Measurements from ENCODE around the gene NCLN. TPM values are rescaled to one million over a fixed set of nuclear protein-coding genes. Genes with fewer than 3 reads are reported as not detected.
"Not testable (repeated sequence)": the region's sequence is repeated elsewhere in the genome, so short reads cannot be mapped to it uniquely, and the experiment has no call there.

The NCLN gene
- total and polyA plus RNA-seq, 5 experiments from 2014 or later: 23.9 to 63.0 (median 44.7) TPM

DNA sequence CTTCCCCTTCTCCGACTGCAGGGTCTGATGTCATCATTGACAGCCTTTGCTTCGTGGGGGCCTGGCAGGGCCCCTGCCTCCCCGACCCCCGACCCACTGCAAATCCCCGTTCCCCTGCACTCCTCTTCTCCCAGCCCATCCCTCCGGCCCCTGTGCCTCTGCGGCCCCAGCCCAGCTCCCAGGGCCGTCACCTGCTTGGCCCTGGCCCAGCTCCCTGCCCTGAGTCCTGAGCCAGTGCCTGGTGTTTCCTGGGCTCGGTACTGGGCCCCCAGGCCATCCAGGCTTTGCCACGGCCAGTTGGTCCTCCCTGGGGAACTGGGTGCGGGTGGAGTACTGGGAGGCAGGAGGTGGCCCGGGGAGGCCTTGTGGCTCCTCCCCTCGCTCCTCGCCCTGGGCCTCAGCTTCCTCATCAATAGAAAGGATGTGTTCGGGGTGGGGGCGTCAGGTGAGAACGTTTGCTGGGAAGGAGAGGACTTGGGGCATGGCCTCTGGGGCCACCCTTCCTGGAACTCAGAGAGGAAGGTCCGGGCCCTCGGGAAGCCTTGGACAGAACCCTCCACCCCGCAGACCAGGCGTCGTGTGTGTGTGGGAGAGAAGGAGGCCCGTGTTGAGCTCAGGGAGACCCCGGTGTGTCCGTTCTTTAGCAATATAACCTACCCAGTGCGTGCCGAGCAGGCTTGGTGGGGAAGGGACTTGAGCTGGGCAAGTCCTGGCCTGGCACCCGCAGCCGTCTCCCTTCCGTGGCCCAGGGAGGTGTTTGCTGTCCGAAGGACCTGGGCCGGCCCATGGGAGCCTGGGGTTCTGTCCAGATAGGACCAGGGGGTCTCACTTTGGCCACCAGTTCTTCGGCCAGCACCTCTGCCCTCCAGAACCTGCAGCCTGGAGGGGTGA is 22.8 kb downstream of the NCLN start:
- POLR2A ChIA-PET: interaction anchor here (0.6 kb wide), 1 partner anchor 25 kb away, joined by 7 read pairs; no protein-coding TSS in a partner anchor
- no peaks in the 10 kb centered on the region for H3K9me3 Mint-ChIP-seq
- DNase-seq (no peak), ATAC-seq (no peak)
- H3K27me3 Mint-ChIP-seq: no peaks in the 10 kb centered on the region
- peaks cover 0 to 10% (median 1%) of the 10 kb centered on the region in 4 donors for H3K4me1 Mint-ChIP-seq
- peaks cover 0 to 12% (median 0%) of the 10 kb centered on the region in 3 donors for H3K36me3 Mint-ChIP-seq
- no peak overlapping the region for H3K4me3 Mint-ChIP-seq
- H3K27ac Mint-ChIP-seq: peak overlapping the region in 1 of 10 donors; percentile 40

DNA sequence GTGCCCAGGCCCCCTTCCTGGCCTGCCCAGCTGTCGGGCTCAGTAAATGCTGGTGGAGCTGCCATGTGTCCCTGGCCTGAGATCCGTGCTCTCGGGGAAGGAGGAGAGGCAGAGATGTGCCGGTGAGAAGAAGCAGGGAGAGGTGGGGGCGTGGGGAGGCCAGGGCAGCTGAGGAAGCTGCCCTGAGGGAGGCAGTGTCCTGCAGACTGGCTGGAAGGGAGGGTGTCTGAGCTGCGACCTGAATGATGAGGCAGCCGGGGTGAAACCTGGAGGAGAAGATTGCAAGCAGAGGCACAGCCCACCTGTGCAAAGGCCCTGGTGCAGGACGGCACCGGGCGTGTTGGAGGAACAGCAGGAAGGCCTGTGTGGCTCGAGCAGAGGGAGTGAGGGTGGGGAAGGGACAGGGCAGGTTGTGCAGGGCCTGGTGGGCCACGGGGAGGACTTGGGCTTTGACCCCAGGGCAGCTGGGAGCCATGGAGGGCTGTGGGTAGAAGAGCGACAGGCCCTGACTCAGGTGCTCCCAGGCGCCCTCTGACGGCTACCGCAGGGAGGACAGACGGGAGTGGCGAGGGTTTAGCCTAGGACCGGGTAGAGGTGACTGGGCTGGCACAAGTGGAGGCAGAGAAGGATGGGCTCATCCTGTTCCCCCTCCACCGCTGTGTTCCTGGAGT is 24.8 kb downstream of the NCLN start:
- no peaks in the 10 kb centered on the region for H3K9me3 Mint-ChIP-seq
- H3K4me1 Mint-ChIP-seq: peaks cover 0 to 10% (median 1%) of the 10 kb centered on the region in 4 donors
- DNase-seq (peak; percentile 36 to 79 (median 58)), ATAC-seq (peak; percentile 86)
- peaks cover 0 to 8% (median 0%) of the 10 kb centered on the region in 3 donors for H3K36me3 Mint-ChIP-seq
- no peaks in the 10 kb centered on the region for H3K27me3 Mint-ChIP-seq
- no peak overlapping the region for H3K4me3 Mint-ChIP-seq
- H3K27ac Mint-ChIP-seq: peak overlapping the region in 1 of 10 donors; percentile 51
- POLR2A ChIA-PET: interaction anchor here (0.5 to 1.5 kb wide), 4 partner anchors 13 to 429 kb away, joined by 3 to 5 read pairs (median 4); no protein-coding TSS in a partner anchor

DNA sequence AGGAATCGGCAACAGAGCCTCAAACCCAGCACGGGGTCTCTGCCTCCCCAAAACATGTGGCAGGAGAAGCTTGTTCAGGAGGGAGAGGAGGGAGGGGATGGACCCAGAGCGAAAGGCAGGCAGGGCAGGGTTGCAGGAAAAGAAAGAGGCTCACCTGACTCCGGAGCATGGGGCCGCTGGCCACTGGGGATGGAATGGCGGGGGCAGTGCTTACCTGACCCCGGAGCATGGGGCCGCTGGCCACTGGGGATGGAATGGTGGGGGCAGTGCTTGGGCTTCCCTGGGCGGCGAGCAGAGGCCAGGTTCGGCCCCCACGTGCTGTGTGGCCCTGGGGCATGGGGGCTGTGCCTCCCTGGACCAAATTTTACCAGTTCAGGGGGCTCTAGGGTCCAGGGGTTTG is 25.5 kb downstream of the NCLN start:
- H3K4me3 Mint-ChIP-seq: no peak overlapping the region
- POLR2A ChIA-PET: interaction anchor here (0.9 to 1.5 kb wide), 2 partner anchors 14 to 26 kb away, joined by 4 to 5 read pairs; no protein-coding TSS in a partner anchor
- H3K27ac Mint-ChIP-seq: peak overlapping the region in 2 of 10 donors; percentile 51 to 53
- no peaks in the 10 kb centered on the region for H3K27me3 Mint-ChIP-seq
- peaks cover 0 to 5% (median 0%) of the 10 kb centered on the region in 3 donors for H3K36me3 Mint-ChIP-seq
- H3K9me3 Mint-ChIP-seq: no peaks in the 10 kb centered on the region
- no peak for ATAC-seq
- no peak for DNase-seq
- peaks cover 0 to 10% (median 1%) of the 10 kb centered on the region in 4 donors for H3K4me1 Mint-ChIP-seq

DNA sequence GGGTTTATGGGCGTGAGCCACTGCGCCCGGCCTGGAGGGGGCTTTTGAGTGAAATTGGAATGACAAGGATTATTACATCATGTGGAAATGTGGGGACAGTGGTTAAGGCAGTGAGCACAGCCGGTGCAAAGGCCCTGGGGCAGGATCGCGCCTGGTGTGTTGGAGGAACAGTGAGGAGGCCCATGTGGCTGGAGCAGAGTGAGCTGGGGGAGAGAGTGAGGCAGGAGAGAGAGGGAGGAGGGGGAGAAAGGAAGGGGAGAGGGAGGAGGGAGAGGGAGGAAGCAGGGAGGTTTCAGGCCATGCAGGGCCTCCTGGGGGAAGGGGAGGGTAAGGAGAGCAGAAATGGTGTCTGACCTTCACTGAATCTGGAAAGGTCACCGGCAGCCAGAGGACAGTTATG is 27.4 kb downstream of the NCLN start:
- POLR2A ChIA-PET: no interaction called here
- no peak overlapping the region for H3K4me3 Mint-ChIP-seq
- H3K4me1 Mint-ChIP-seq: peaks cover 0 to 10% (median 1%) of the 10 kb centered on the region in 4 donors
- DNase-seq (no peak), ATAC-seq (no peak)
- H3K27ac Mint-ChIP-seq: peak overlapping the region in 1 of 10 donors; percentile 48
- no peaks in the 10 kb centered on the region for H3K9me3 Mint-ChIP-seq
- no peaks in the 10 kb centered on the region for H3K27me3 Mint-ChIP-seq
- H3K36me3 Mint-ChIP-seq: no peaks in the 10 kb centered on the region

DNA sequence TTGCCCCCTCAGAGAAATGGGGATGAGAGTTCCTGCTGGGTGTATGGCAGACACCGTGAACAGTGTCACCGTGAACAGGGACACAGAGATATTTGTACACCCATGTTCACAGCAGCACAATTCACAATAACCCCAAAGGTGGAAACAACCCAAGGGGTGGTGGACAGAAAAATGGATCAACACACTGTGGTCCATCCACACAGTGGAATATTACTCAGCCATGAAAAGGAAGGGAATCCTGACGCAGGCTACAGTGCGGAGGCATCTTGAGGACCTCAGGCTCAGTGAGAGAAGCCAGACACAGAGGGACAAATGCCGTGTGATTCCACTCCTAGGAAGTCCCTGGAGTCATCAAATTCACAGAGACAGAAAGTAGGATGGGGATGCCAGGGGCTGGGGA is 31.1 kb downstream of the NCLN start:
- Mint-ChIP-seq H3K27ac (no peak overlapping the region), H3K4me3 (no peak overlapping the region), H3K36me3 (no peaks in the 10 kb centered on the region), H3K27me3 (no peaks in the 10 kb centered on the region), H3K9me3 (no peaks in the 10 kb centered on the region), H3K4me1 (peaks cover 0 to 2% (median 0%) of the 10 kb centered on the region in 4 donors)
- ATAC-seq: no peak
- POLR2A ChIA-PET: no interaction called here
- DNase-seq: no peak

DNA sequence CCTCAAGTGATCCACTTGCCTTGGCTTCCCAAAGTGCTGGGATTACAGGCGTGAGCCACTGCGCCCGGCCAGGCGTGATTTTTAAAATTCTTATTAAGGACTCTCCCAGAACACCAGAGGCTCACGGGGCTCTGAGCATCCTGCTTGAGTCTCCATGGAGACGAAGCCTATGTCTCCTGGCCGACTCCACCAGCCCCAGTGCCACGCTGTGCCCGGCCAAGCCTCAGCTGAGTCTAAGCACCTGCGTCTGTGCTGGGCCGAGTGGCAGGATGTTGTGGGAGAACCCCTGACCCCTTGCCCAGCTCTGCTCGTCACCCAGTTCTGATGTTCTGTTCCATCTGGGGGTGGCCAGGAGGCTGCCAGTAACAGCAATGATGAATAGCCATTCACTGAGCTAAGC is 34.8 kb downstream of the NCLN start:
- H3K9me3 Mint-ChIP-seq: no peaks in the 10 kb centered on the region
- ATAC-seq (no peak), DNase-seq (no peak)
- H3K27ac Mint-ChIP-seq: no peak overlapping the region
- POLR2A ChIA-PET: interaction anchor here (0.7 kb wide), 1 partner anchor 17 kb away, joined by 3 read pairs; no protein-coding TSS in a partner anchor
- H3K4me1 Mint-ChIP-seq: no peaks in the 10 kb centered on the region
- peaks cover 0 to 5% (median 0%) of the 10 kb centered on the region in 5 donors for H3K27me3 Mint-ChIP-seq
- H3K36me3 Mint-ChIP-seq: no peaks in the 10 kb centered on the region
- H3K4me3 Mint-ChIP-seq: no peak overlapping the region

DNA sequence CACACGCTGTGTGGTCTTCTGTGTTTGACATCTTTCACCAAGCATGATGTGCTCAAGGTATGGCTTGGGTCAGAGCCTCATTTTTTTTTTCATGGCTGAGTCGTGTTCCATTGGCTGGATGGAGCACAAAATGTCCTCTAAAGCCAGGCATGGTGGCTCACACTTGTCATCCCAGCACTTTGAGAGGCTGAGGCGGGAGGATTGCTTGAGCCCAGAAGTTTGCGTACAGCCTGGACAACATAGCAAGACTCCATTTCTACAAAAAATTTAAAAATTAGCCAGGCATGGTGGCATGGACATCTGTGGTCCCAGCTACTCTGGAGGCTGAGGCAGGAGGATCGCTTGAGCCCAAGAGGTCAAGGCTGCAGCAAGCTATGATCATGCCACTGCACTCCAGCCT is 35.8 kb downstream of the NCLN start:
- H3K4me3 Mint-ChIP-seq, ATAC-seq, POLR2A ChIA-PET, H3K27ac Mint-ChIP-seq, H3K9me3 Mint-ChIP-seq, H3K36me3 Mint-ChIP-seq, DNase-seq, H3K4me1 Mint-ChIP-seq: not testable (repeated sequence)
- H3K27me3 Mint-ChIP-seq: peaks cover 0 to 11% (median 5%) of the 10 kb centered on the region in 5 donors

DNA sequence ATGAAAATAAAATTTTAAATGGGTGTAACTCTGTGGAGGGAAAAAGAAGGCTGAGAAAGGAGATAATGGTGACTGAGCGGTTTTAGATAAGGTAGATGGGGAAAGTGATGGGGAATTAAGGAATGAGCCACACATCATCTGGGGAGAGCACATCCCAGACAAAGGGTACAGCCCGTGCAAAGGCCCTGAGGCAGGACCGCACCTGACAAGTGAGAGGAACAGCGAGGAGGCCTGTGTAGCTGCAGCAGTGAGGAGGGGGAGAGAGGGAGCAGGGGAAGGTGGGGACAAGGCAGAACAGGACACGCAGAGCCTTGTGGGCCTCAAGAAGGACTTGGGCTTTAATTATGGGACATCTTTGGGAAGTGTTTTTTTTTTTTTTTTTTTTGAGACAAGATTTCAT is 37.0 kb downstream of the NCLN start:
- H3K4me1 Mint-ChIP-seq: peaks cover 0 to under 1% (median 0%) of the 10 kb centered on the region in 4 donors
- H3K36me3 Mint-ChIP-seq: no peaks in the 10 kb centered on the region
- DNase-seq: no peak
- peaks cover 1 to 21% (median 16%) of the 10 kb centered on the region in 5 donors for H3K27me3 Mint-ChIP-seq
- POLR2A ChIA-PET: no interaction called here
- H3K4me3 Mint-ChIP-seq: peak overlapping the region in 1 of 10 donors; percentile 19
- peak overlapping the region in 1 of 10 donors; percentile 29 for H3K27ac Mint-ChIP-seq
- no peaks in the 10 kb centered on the region for H3K9me3 Mint-ChIP-seq
- ATAC-seq: no peak

DNA sequence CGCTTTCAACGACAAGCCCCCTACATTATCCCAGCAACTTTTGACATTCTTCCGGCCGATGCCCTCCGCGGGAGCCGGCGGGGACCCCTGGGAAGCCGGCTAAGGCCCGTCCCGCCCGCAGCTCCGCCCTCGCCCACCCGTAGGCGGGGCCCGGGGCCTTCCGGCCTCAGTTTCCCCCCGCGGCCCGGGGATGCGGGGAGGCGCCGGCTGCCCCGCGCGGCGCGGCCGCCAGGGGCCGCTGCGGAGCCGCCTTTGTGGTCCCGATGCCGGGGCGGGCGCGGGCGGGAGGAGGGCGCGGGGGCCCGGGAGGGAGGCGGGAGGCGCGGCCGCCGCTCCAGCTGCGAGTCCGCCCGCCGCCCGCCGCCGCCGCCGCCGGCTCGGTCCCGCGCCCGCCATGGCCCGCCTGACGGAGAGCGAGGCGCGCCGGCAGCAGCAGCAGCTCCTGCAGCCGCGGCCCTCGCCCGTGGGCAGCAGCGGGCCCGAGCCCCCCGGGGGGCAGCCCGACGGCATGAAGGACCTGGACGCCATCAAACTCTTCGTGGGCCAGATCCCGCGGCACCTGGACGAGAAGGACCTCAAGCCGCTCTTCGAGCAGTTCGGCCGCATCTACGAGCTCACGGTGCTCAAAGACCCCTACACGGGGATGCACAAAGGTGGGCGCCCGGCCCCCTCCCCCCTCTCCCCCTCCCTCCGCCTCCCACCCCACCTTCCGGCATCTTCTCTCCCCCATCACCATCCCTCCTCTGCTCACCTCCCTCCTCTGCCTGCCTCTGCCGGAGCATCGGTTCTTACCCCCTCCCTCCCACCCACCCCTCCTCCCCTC is 38.8 kb downstream of the NCLN start, which contains the start of gene CELF5:
CELF5 (plus strand) TSS at position 316 of the 823 bp plus-strand sequence; CDS start at position 395, 79 bp downstream.
- Mint-ChIP-seq H3K9me3 (no peaks in the 10 kb centered on the region), H3K4me1 (peaks cover 0 to 6% (median 1%) of the 10 kb centered on the region in 4 donors), H3K27me3 (peaks cover 4 to 34% (median 20%) of the 10 kb centered on the region in 5 donors), H3K27ac (no peak within 1 kb of the TSS), H3K36me3 (no peaks in the 10 kb centered on the region), H3K4me3 (peak within 1 kb of the TSS in 8 of 10 donors; percentile 22 to 57 (median 37))
- DNase-seq (peak; percentile 24 to 76 (median 56)), ATAC-seq (peak; percentile 79 to 85)
- POLR2A ChIA-PET: interaction anchor here (1.0 kb wide), 1 partner anchor 26 kb away, joined by 3 read pairs; no protein-coding TSS in a partner anchor

DNA sequence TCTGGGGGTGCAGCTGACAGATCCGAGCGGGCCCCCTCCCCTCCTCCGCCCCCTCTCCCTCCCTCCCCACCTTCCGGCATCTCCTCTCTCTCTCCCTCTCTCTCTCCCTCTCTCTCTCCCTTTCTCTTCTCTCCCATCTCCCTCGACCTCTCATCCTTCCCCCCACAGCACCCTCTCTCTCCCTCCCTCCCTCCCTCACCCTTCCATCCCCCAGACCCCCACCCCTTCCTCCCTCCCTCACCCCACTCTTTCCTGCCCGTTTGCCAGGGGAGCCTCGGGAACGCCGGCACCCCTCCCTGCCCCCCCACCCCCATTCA is 39.4 kb downstream of the NCLN start:
- POLR2A ChIA-PET: interaction anchor here (0.5 to 1.0 kb wide), 2 partner anchors 26 to 465 kb away, joined by 3 to 4 read pairs; no protein-coding TSS in a partner anchor
- Mint-ChIP-seq H3K9me3 (no peaks in the 10 kb centered on the region), H3K27ac (no peak overlapping the region)

DNA sequence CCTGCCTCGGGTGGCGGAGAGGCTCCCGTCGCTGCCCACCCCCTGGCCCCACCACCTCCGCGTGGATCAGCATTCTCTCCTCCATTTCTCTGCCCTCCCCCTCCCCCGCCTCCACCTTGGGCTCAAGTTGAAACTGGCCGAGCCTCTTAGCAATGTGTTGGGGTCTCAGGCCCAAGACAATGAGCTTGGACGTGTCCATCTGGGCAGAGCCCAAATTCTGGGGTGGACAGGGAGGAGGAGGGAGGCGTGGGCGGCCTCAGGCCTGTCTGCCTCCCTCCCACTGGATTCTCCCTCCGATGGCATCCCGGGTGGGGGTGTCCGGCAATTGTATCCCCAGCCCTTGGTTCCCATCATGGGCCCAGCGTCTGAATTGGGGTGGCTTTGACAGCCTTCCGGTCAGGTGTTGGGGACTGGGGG is 40.0 kb downstream of the NCLN start:
- Mint-ChIP-seq H3K4me1 (peaks cover 0 to 6% (median 1%) of the 10 kb centered on the region in 4 donors), H3K9me3 (no peaks in the 10 kb centered on the region), H3K27ac (no peak overlapping the region), H3K36me3 (no peaks in the 10 kb centered on the region), H3K4me3 (peak overlapping the region in 1 of 10 donors; percentile 20), H3K27me3 (peaks cover 5 to 36% (median 20%) of the 10 kb centered on the region in 5 donors)
- DNase-seq: no peak
- ATAC-seq: no peak
- POLR2A ChIA-PET: interaction anchor here (0.5 to 0.6 kb wide), 2 partner anchors 85 to 464 kb away, joined by 4 to 6 read pairs; no protein-coding TSS in a partner anchor

More for the DNA sequence above, 39.4 kb downstream of the NCLN start:
- no peaks in the 10 kb centered on the region for H3K36me3 Mint-ChIP-seq
- H3K27me3 Mint-ChIP-seq: peaks cover 5 to 36% (median 20%) of the 10 kb centered on the region in 5 donors
- peaks cover 0 to 6% (median 1%) of the 10 kb centered on the region in 4 donors for H3K4me1 Mint-ChIP-seq
- H3K4me3 Mint-ChIP-seq: peak overlapping the region in 2 of 10 donors; percentile 33 to 52
- no peak for ATAC-seq
- DNase-seq: no peak

Data from naive thymus-derived CD8-positive, alpha-beta T cell (primary cell).